ENCODE results near the gene EDIL3.

- TF ChIP-seq EP300 (IDR thresholded peaks at IDR 0.05) (no peak), CTCF (IDR thresholded peaks at IDR 0.05) (no peak)
Observed at GRCh38 chr5:84014966-84015365, 369.7 kb downstream of the EDIL3 start.

Data from tibial nerve (tissue), 4 donors.